Panc1 (cell line): ENCODE results near the gene COL23A1. TPM values are rescaled to one million over a fixed set of nuclear protein-coding genes. Genes with fewer than 3 reads are reported as not detected.

ENCODE experiments used
- ATAC-seq: fragments of 200-7000 bp; cut with Tn5 transposase; 2 replicates; pipeline ENCODE4 v1.9.1; 2020; ENCODE audit warnings: mild to moderate bottlenecking, moderate library complexity
- BruUV-seq: library from RNA; stranded (reverse); fragments of 400-500 nt; replicated peaks from 2 replicates; lab custom pipeline; 2021; lab: Mats Ljungman, UMichigan
- CTCF ChIA-PET: fragments of 300-600 bp; sonication (Branson Sonifier 250); formaldehyde crosslinking; loops from one replicate; lab custom pipeline; 2022; ENCODE audit warnings: antibody characterized with exemption; lab: Charles Lee
- POLR2A ChIA-PET: fragments of 300-600 bp; sonication (Branson Sonifier 250); formaldehyde crosslinking; loops from one replicate; lab custom pipeline; 2022; ENCODE audit warnings: antibody characterized with exemption; lab: Charles Lee
- DNase-seq: peaks from one replicate; pipeline ENCODE4 v3.0.0-alpha.2; 2010; ENCODE audit warnings: low read depth, low spot score
- H3K27ac ChIP-seq: 2 replicates; pipeline ENCODE4 v1.5.1; 2011; ENCODE audit warnings: mild to moderate bottlenecking, low read length, inconsistent platforms
- H3K27me3 ChIP-seq: fragments of 200-500 bp; sonication (Bioruptor generic); 2 replicates; pipeline ENCODE4 v1.6.0; 2014; ENCODE audit warnings: low read length, inconsistent platforms; ENCODE audit not compliant: control insufficient read depth, insufficient read depth
- H3K36me3 ChIP-seq: fragments of 200-500 bp; sonication (Bioruptor generic); 2 replicates; pipeline ENCODE4 v1.5.1; 2014; ENCODE audit warnings: inconsistent platforms, mild to moderate bottlenecking, low read length, moderate library complexity; ENCODE audit not compliant: control insufficient read depth, insufficient read depth
- H3K4me1 ChIP-seq: 2 replicates; pipeline ENCODE4 v1.5.1; 2011; ENCODE audit warnings: inconsistent platforms, mild to moderate bottlenecking, low read length, moderate library complexity; ENCODE audit not compliant: control insufficient read depth, insufficient read depth
- H3K4me3 ChIP-seq, 2 experiments: 2 replicates each; pipeline ENCODE4 v1.5.1; 2011 to 2012; ENCODE audit warnings: low read depth in 2 of 2, low read length in 2 of 2, mild to moderate bottlenecking in 2 of 2, inconsistent platforms in 1 of 2, moderate library complexity in 1 of 2
- H3K9me3 ChIP-seq: fragments of 200-500 bp; sonication (Bioruptor generic); 2 replicates; pipeline ENCODE4 v1.5.1; 2014; ENCODE audit warnings: low read depth, mild to moderate bottlenecking, inconsistent platforms, low read length, moderate library complexity; ENCODE audit not compliant: control insufficient read depth, insufficient read depth
- CTCF ChIP-seq: fragments of 450-650 bp; IDR thresholded peaks from 2 replicates; pipeline ENCODE4 v1.5.1; 2017; ENCODE audit warnings: mild to moderate bottlenecking
- POLR2AphosphoS5 ChIP-seq: IDR thresholded peaks from 2 replicates; pipeline ENCODE4 v1.6.1; 2012; ENCODE audit warnings: mild to moderate bottlenecking, low read depth, low read length, moderate library complexity
- SIN3A ChIP-seq: IDR thresholded peaks from 2 replicates; pipeline ENCODE4 v1.6.1; 2012; ENCODE audit warnings: low read depth, mild to moderate bottlenecking, low read length, moderate library complexity, borderline replicate concordance; ENCODE audit not compliant: insufficient read depth
- TCF7L2 ChIP-seq: IDR thresholded peaks from 2 replicates; pipeline ENCODE4 v1.6.1; 2011; ENCODE audit warnings: mild to moderate bottlenecking, low read depth, low read length, inconsistent platforms
- in situ Hi-C: cut with HindIII; loops from 2 replicates; pipeline ENCODE4 v1.10.0; 2016; ENCODE audit warnings: low sequenced_read_pairs, low pct_unique_long_range_greater_than_20kb
- intact Hi-C: fragments of 100-400 bp; cut with micrococcal nuclease; formaldehyde crosslinking; loops from one replicate; pipeline ENCODE4 v1.10.0; 2022; ENCODE audit not compliant: unreplicated experiment
- total RNA-seq: library from RNA; stranded (reverse); gene quantifications from one replicate; pipeline ENCODE4 v1.2.1, GENCODE V29; 2021; ENCODE audit not compliant: unreplicated experiment
- TF ChIP-seq, protein P1 (sequence below), 2 experiments: IDR thresholded peaks; 2 replicates each; pipeline ENCODE4 v1.6.1; 2011 to 2012; ENCODE audit warnings: low read depth in 2 of 2, control low read depth in 1 of 2, low read length in 1 of 2, mild to moderate bottlenecking in 1 of 2, moderate library complexity in 1 of 2; ENCODE audit not compliant: insufficient read depth in 1 of 2

The COL23A1 gene
- total RNA-seq, 1 experiment from 2014 or later = 0.05 TPM

DNA sequence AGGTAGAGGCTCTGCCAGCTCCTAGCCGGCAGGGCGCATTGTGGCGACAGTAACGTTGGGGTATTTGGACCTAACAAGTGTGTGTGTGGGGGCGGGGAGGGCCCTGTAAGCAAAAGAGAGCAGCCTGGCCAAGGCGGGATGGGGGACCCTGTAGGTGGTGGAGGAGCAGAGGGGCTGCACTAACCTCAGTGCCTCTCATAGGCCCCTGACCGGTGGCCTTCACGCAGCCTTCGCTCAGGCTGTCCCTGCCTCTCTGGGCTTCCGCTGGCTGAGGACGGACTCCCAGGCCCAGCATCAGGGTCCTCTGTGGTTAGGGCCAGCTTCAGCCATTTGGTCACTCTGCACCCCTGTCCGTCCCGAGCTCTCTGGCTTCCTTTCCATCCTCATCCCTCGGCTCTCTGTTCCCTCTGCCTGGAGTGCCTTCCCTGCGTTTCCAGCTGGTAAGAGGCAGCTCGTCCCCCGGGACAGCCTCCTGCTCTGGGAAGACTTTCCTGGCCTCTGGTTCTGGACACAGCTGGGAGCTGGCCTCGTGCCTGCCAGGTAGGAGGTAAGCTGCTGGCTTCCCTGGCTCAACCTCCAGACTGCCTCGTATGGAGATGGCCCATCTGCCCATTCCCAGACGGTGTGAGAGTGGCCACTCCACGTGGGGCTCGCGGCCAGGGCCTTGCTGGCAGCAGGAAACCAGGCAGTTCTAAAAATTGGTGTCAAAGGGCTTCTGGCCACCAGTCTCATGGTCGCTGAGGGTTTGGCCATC is 318.3 kb downstream of the COL23A1 start:
- ATAC-seq (0 out of 2 replicates have a peak, but pooled peaks have one; percentile 24), DNase-seq (no peak)
- no TSS peak for BruUV-seq
- Histone ChIP-seq H3K9me3 (no peaks in the 10 kb centered on the region), H3K36me3 (no peaks in the 10 kb centered on the region), H3K4me1 (no peaks in the 10 kb centered on the region), H3K27ac (no peak overlapping the region), H3K4me3 (no peak overlapping the region), H3K27me3 (no peaks in the 10 kb centered on the region)
- intact Hi-C loops (no loop called here), in situ Hi-C loops (no loop called here)
- ChIA-PET CTCF (no interaction called here), POLR2A (no interaction called here)
- TF ChIP-seq TCF7L2 = no peak
- no peak for TF ChIP-seq SIN3A
- no peak for TF ChIP-seq CTCF
- TF ChIP-seq POLR2AphosphoS5 = no peak
- TF ChIP-seq, protein P1, sequence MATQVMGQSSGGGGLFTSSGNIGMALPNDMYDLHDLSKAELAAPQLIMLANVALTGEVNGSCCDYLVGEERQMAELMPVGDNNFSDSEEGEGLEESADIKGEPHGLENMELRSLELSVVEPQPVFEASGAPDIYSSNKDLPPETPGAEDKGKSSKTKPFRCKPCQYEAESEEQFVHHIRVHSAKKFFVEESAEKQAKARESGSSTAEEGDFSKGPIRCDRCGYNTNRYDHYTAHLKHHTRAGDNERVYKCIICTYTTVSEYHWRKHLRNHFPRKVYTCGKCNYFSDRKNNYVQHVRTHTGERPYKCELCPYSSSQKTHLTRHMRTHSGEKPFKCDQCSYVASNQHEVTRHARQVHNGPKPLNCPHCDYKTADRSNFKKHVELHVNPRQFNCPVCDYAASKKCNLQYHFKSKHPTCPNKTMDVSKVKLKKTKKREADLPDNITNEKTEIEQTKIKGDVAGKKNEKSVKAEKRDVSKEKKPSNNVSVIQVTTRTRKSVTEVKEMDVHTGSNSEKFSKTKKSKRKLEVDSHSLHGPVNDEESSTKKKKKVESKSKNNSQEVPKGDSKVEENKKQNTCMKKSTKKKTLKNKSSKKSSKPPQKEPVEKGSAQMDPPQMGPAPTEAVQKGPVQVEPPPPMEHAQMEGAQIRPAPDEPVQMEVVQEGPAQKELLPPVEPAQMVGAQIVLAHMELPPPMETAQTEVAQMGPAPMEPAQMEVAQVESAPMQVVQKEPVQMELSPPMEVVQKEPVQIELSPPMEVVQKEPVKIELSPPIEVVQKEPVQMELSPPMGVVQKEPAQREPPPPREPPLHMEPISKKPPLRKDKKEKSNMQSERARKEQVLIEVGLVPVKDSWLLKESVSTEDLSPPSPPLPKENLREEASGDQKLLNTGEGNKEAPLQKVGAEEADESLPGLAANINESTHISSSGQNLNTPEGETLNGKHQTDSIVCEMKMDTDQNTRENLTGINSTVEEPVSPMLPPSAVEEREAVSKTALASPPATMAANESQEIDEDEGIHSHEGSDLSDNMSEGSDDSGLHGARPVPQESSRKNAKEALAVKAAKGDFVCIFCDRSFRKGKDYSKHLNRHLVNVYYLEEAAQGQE (IDR thresholded peaks at IDR 0.05; ENCODE audit: insufficient read depth in 1 of 2, low read depth in 2 of 2, low read length in 1 of 2) = no peak

GRCh38 chr5:178271231-178271630 is 319.0 kb downstream of the COL23A1 start:
- Histone ChIP-seq H3K4me1 (no peaks in the 10 kb centered on the region), H3K36me3 (no peaks in the 10 kb centered on the region), H3K4me3 (no peak overlapping the region), H3K27ac (no peak overlapping the region), H3K27me3 (no peaks in the 10 kb centered on the region), H3K9me3 (no peaks in the 10 kb centered on the region)
- BruUV-seq = no TSS peak
- DNase-seq (no peak), ATAC-seq (no peak)
- TF ChIP-seq, protein P1 (IDR thresholded peaks at IDR 0.05; ENCODE audit: insufficient read depth in 1 of 2, low read depth in 2 of 2, low read length in 1 of 2) = no peak
- TF ChIP-seq CTCF (no peak), TCF7L2 (no peak), POLR2AphosphoS5 (no peak), SIN3A (no peak)
- ChIA-PET CTCF (no interaction called here), POLR2A (no interaction called here)
- intact Hi-C loops (no loop called here), in situ Hi-C loops (no loop called here)
